Suprapubic skin (tissue), 4 donors: ENCODE data around the gene THRB. TPM values are rescaled to one million over a fixed set of nuclear protein-coding genes. Genes with fewer than 3 reads are reported as not detected.
"Not testable (repeated sequence)": the region's sequence is repeated elsewhere in the genome, so short reads cannot be mapped to it uniquely, and the experiment has no call there.

Source experiments
- DNase-seq, 2 donors: peaks; one replicate each; pipeline ENCODE4 v3.0.0-alpha.2; 2019; ENCODE audit warnings: low spot score in 2 of 2
- H3K27ac ChIP-seq: fragments of 200-600 bp; sonication (generic); one replicate; pipeline ENCODE4 v1.5.1; 2019
- H3K27me3 ChIP-seq: fragments of 200-600 bp; sonication (generic); one replicate; pipeline ENCODE4 v1.5.1; 2019
- H3K36me3 ChIP-seq: fragments of 200-600 bp; sonication (generic); one replicate; pipeline ENCODE4 v1.5.1; 2019
- H3K4me1 ChIP-seq: fragments of 200-600 bp; sonication (generic); one replicate; pipeline ENCODE4 v1.5.1; 2019
- H3K4me3 ChIP-seq: fragments of 200-600 bp; sonication (generic); one replicate; pipeline ENCODE4 v1.5.1; 2019; ENCODE audit warnings: mild to moderate bottlenecking
- H3K9me3 ChIP-seq: fragments of 200-600 bp; sonication (generic); one replicate; pipeline ENCODE4 v1.5.1; 2019
- EP300 ChIP-seq: sonication (generic); formaldehyde crosslinking; IDR thresholded peaks from one replicate; pipeline ENCODE4 v1.6.1; 2017; ENCODE audit warnings: antibody characterized with exemption
- POLR2A ChIP-seq, 2 donors: fragments of 450-650 bp; IDR thresholded peaks; one replicate each; pipeline ENCODE4 v1.6.1; 2017; ENCODE audit warnings: antibody characterized with exemption in 2 of 2, mild to moderate bottlenecking in 2 of 2, moderate library complexity in 2 of 2
- POLR2AphosphoS5 ChIP-seq, 3 donors: sonication (generic); formaldehyde crosslinking; IDR thresholded peaks; one replicate each; pipeline ENCODE4 v1.6.1; 2017; ENCODE audit warnings: antibody characterized with exemption in 3 of 3
- WGBS: methylation state at CpG from one replicate; pipeline ENCODE4 v1.1.5; 2018; 5-methylcytosine and 5-hydroxymethylcytosine counted together
- total RNA-seq, 4 donors: library from RNA; depleted of rRNA; stranded (reverse); fragments of >200 nt; gene quantifications; one replicate each; pipeline ENCODE4 v1.1.0, GENCODE V29; 2016
- TF ChIP-seq, protein P1 (sequence below), 2 donors: fragments of 200-600 bp in 1 of 2; fragments of 450-650 bp in 1 of 2; sonication (generic) in 1 of 2; IDR thresholded peaks; one replicate each; pipeline ENCODE4 v1.5.1; 2016 to 2019; ENCODE audit warnings: antibody characterized with exemption in 2 of 2, mild to moderate bottlenecking in 1 of 2, moderate library complexity in 1 of 2

The THRB gene
- total RNA-seq, 4 donors from 2014 or later = 16.6 to 32.9 (median 24.4) TPM

DNA sequence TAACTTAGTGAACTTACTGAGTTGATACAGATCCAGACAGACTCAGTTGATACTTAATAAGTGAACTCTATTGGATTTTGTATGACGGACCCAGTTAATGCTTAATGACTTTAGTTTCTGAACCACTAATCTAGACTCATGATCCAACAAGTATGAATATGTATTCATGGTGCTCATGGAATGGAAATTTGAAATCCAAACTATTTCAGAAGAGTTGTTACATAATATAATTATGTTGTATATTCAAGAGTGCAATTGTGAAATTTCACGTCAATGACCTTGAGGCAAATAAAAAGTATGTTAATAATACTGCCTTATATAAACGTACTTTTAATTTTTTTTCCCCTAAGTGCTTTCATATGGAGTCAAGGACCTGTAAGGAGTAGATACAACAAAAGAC is 78.8 kb downstream of the THRB start:
- DNase-seq = no peak
- WGBS = 54% methylated on average over 3 of the region's 3 CpGs
- Histone ChIP-seq H3K27ac (no peak overlapping the region), H3K9me3 (no peaks in the 10 kb centered on the region), H3K27me3 (no peaks in the 10 kb centered on the region), H3K4me3 (no peak overlapping the region), H3K4me1 (peaks cover 7% of the 10 kb centered on the region), H3K36me3 (no peaks in the 10 kb centered on the region)
- TF ChIP-seq, protein P1, sequence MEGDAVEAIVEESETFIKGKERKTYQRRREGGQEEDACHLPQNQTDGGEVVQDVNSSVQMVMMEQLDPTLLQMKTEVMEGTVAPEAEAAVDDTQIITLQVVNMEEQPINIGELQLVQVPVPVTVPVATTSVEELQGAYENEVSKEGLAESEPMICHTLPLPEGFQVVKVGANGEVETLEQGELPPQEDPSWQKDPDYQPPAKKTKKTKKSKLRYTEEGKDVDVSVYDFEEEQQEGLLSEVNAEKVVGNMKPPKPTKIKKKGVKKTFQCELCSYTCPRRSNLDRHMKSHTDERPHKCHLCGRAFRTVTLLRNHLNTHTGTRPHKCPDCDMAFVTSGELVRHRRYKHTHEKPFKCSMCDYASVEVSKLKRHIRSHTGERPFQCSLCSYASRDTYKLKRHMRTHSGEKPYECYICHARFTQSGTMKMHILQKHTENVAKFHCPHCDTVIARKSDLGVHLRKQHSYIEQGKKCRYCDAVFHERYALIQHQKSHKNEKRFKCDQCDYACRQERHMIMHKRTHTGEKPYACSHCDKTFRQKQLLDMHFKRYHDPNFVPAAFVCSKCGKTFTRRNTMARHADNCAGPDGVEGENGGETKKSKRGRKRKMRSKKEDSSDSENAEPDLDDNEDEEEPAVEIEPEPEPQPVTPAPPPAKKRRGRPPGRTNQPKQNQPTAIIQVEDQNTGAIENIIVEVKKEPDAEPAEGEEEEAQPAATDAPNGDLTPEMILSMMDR (IDR thresholded peaks at IDR 0.05) = no peak
- TF ChIP-seq EP300 (no peak), POLR2A (IDR thresholded peaks at IDR 0.05) (no peak), POLR2AphosphoS5 (IDR thresholded peaks at IDR 0.05) (no peak)

DNA sequence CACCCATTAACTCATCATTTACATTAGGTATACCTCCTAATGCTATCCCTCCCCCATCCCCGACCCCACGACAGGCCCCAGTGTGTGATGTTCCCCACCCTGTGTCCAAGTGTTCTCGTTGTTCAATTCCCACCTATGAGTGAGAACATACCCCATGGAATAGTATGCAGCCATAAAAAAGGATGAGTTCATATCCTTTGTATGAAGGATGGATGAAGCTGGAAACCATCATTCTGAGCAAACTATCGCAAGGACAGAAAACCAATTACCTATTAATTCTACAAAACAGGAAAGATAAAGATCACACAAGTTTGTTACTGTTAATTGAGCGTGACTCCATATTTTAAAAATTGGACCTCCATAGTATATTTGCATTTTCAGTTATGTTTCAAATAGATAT is 81.0 kb downstream of the THRB start:
- H3K27ac ChIP-seq, H3K4me3 ChIP-seq, H3K27me3 ChIP-seq, H3K9me3 ChIP-seq, H3K36me3 ChIP-seq, H3K4me1 ChIP-seq, DNase-seq: not testable (repeated sequence)
- 96% methylated on average over 5 of the region's 5 CpGs for WGBS

DNA sequence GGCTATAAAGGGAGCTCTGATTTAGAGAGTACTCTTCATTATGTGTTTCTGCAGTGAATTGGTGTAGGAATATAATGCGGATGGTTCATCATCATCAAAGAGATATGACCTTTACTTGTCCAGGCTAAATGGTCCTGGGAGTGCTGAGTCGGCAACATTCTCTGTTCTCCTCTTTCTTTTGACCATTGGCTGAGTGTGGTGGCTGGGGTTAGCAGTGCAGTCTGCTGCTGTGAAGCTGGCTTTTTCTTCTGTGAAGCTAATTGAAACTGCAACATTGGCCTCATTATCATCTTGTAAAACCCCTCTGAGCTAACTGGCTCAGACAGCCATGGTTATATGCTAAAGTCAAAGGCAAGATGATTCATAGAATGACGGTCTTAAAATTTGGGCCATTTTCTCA is 83.8 kb downstream of the THRB start:
- DNase-seq = no peak
- 91% methylated on average over 3 of the region's 3 CpGs for WGBS
- H3K4me1 ChIP-seq = no peaks in the 10 kb centered on the region
- no peaks in the 10 kb centered on the region for H3K36me3 ChIP-seq
- H3K27ac ChIP-seq = no peak overlapping the region
- no peaks in the 10 kb centered on the region for H3K9me3 ChIP-seq
- no peak overlapping the region for H3K4me3 ChIP-seq
- H3K27me3 ChIP-seq = no peaks in the 10 kb centered on the region
- TF ChIP-seq, protein P1 (IDR thresholded peaks at IDR 0.05) = no peak
- TF ChIP-seq POLR2A (IDR thresholded peaks at IDR 0.05) (no peak), POLR2AphosphoS5 (IDR thresholded peaks at IDR 0.05) (no peak), EP300 (no peak)

DNA sequence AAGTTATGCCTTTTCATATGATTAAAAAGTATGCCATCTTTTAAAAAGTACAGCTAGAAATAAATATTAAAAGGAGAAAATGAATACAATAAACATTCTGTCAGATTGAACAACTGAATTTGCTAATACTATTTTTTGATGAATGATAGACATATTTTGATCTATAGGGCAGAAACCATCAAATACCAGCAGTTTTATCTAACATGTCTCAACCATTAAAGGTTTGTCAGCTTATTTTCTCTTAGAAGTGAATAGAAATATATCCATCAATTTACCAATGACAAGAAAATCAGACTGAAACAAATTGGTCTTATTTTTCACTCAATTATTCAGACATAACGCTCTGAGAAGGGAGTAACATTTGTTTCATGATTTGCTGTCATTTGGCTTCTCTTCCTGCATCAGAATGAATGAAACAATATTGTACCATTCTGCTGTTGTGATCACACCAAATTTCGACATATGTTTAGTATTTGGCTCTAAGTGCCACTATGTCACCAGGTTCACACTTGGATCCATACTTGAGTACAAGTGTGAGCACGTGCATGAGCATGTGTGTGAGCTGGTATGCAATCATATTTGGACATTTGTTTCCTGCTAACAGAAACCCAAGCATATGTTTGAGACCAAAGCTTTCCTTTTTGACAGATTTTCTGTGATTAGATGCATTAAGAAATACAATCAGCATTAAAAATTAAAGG is 86.5 kb downstream of the THRB start:
- no peak overlapping the region for H3K4me3 ChIP-seq
- H3K36me3 ChIP-seq = no peaks in the 10 kb centered on the region
- no peaks in the 10 kb centered on the region for H3K9me3 ChIP-seq
- H3K27ac ChIP-seq = no peak overlapping the region
- H3K27me3 ChIP-seq = no peaks in the 10 kb centered on the region
- no peak for DNase-seq
- no peak for TF ChIP-seq EP300
- no peaks in the 10 kb centered on the region for H3K4me1 ChIP-seq
- WGBS = 46% methylated on average over 3 of the region's 3 CpGs

DNA sequence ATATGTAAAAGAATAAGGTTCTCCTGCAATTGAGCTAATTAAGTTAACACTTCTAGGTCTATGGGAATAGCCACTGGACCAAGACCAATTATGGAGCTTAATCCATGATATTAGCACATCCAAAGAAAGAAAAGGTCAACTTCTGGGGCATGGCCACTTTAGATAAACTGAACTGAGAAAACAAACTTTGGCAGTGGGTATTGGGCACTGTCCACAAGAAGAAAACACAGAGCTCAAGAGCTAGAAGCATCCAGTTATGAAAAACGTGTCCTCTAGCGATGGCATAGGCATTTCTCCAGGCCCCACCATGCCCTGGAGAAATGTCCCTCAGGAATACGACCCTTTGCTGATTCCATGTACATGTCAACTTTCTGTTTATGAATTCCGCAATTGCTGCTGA is 87.8 kb downstream of the THRB start:
- no peak overlapping the region for H3K4me3 ChIP-seq
- H3K27me3 ChIP-seq = no peaks in the 10 kb centered on the region
- WGBS = 97% methylated on average over 4 of the region's 4 CpGs
- TF ChIP-seq POLR2AphosphoS5 (IDR thresholded peaks at IDR 0.05) (no peak), EP300 (no peak), POLR2A (IDR thresholded peaks at IDR 0.05) (no peak)
- TF ChIP-seq, protein P1 (IDR thresholded peaks at IDR 0.05) = no peak
- H3K27ac ChIP-seq = no peak overlapping the region
- H3K9me3 ChIP-seq = no peaks in the 10 kb centered on the region
- H3K36me3 ChIP-seq = no peaks in the 10 kb centered on the region
- DNase-seq = no peak
- H3K4me1 ChIP-seq = peaks cover under 1% of the 10 kb centered on the region

DNA sequence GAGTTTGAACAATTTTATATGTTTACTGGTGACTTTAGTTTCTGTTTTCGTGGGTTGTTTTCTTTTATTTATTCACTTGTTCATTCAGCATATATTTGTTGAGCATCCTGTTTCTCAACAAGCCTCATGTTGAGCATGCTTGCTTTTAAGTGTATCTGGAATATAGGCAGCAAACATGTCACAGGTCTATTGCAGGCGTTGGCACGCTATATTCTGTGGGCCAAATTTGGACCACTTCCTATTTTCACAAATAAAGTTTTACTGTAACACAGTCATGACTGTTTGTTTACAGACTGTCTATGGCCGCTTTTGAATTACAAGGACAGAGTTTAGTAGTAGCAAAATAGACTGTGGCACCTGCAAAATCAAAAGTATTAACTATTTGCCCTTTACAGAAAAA is 89.6 kb downstream of the THRB start:
- TF ChIP-seq POLR2A (IDR thresholded peaks at IDR 0.05) = no peak
- TF ChIP-seq EP300 = no peak
- no peak for TF ChIP-seq POLR2AphosphoS5 (IDR thresholded peaks at IDR 0.05)
- TF ChIP-seq, protein P1 (IDR thresholded peaks at IDR 0.05) = no peak
- Histone ChIP-seq H3K4me3 (no peak overlapping the region), H3K36me3 (no peaks in the 10 kb centered on the region), H3K27ac (no peak overlapping the region), H3K4me1 (peaks cover 15% of the 10 kb centered on the region), H3K9me3 (no peaks in the 10 kb centered on the region), H3K27me3 (no peaks in the 10 kb centered on the region)
- no peak for DNase-seq
- WGBS = 90% methylated on average over 4 of the region's 4 CpGs
